Measurements from ENCODE around the gene SLC46A1. TPM values are rescaled to one million over a fixed set of nuclear protein-coding genes. Genes with fewer than 3 reads are reported as not detected.

SLC46A1 gene
- polyA plus RNA-seq, 1 donor (not counting 4 experiments of a cell fraction or from before 2014, with no cell fraction given) = 1.9 TPM

GRCh38 chr17:28399808-28400207 lies 6.2 kb downstream of the SLC46A1 start:
- Histone ChIP-seq H3K36me3 (ENCODE audit: control insufficient read depth in 2 of 2, extremely low read depth in 1 of 2, insufficient read depth in 2 of 2, low read length in 2 of 2) (no peaks in the 10 kb centered on the region), H3K9me1 (ENCODE audit: control insufficient read depth, extremely low read depth, insufficient read depth, low read length) (no peaks in the 10 kb centered on the region), H4K20me1 (ENCODE audit: control insufficient read depth, extremely low read depth, insufficient read depth, low read length) (no peaks in the 10 kb centered on the region), H3K4me3 (ENCODE audit: control insufficient read depth in 2 of 3, extremely low read depth in 1 of 3, insufficient read depth in 2 of 3, low read depth in 1 of 3, low read length in 3 of 3) (no peak overlapping the region), H3K27ac (ENCODE audit: control insufficient read depth, insufficient read depth, low read length) (no peak overlapping the region), H3K4me2 (ENCODE audit: control insufficient read depth, extremely low read depth, insufficient read depth, low read depth, low read length) (no peak overlapping the region), H3K4me1 (ENCODE audit: control insufficient read depth, extremely low read depth, insufficient read depth, low read length) (peaks cover 14% of the 10 kb centered on the region), H3K9me3 (ENCODE audit: control insufficient read depth, low read depth, low read length) (no peaks in the 10 kb centered on the region), H3K9ac (ENCODE audit: control insufficient read depth, extremely low read depth, insufficient read depth, low read length) (no peak overlapping the region), H3K79me2 (ENCODE audit: control insufficient read depth, insufficient read depth, low read length) (no peaks in the 10 kb centered on the region), H2AFZ (ENCODE audit: control insufficient read depth, low read length) (no peak overlapping the region), H3K27me3 (ENCODE audit: control insufficient read depth, extremely low read depth, insufficient read depth, low read length) (no peaks in the 10 kb centered on the region)
- TF ChIP-seq EZH2 (IDR thresholded peaks at IDR 0.05; ENCODE audit: low read length) (no peak), CTCF (optimal IDR thresholded peaks at IDR 0.05 in 1 of 3, IDR thresholded peaks at IDR 0.05 in 1 of 3, conservative IDR thresholded peaks at IDR 0.05 in 1 of 3; ENCODE audit: extremely low read depth in 1 of 3, insufficient read depth in 2 of 3, low read length in 3 of 3) (no peak)
- dilution Hi-C loops (cut with MboI; ENCODE audit: extremely low pct_ligation_motif_present, low sequenced_read_pairs) = no loop called here
- FAIRE-seq (no peak), DNase-seq (ENCODE audit: low read depth, low spot score) (no peak)

GRCh38 chr17:28398280-28398981 lies 7.6 kb downstream of the SLC46A1 start:
- Histone ChIP-seq H3K27ac (ENCODE audit: control insufficient read depth, insufficient read depth, low read length) (no peak overlapping the region), H3K9me3 (ENCODE audit: control insufficient read depth, low read depth, low read length) (no peaks in the 10 kb centered on the region), H4K20me1 (ENCODE audit: control insufficient read depth, extremely low read depth, insufficient read depth, low read length) (no peaks in the 10 kb centered on the region), H2AFZ (ENCODE audit: control insufficient read depth, low read length) (no peak overlapping the region), H3K36me3 (ENCODE audit: control insufficient read depth in 2 of 2, extremely low read depth in 1 of 2, insufficient read depth in 2 of 2, low read length in 2 of 2) (no peaks in the 10 kb centered on the region), H3K9ac (ENCODE audit: control insufficient read depth, extremely low read depth, insufficient read depth, low read length) (no peak overlapping the region), H3K4me2 (ENCODE audit: control insufficient read depth, extremely low read depth, insufficient read depth, low read depth, low read length) (no peak overlapping the region), H3K27me3 (ENCODE audit: control insufficient read depth, extremely low read depth, insufficient read depth, low read length) (no peaks in the 10 kb centered on the region), H3K79me2 (ENCODE audit: control insufficient read depth, insufficient read depth, low read length) (no peaks in the 10 kb centered on the region), H3K4me3 (ENCODE audit: control insufficient read depth in 2 of 3, extremely low read depth in 1 of 3, insufficient read depth in 2 of 3, low read depth in 1 of 3, low read length in 3 of 3) (no peak overlapping the region), H3K4me1 (ENCODE audit: control insufficient read depth, extremely low read depth, insufficient read depth, low read length) (peaks cover 19% of the 10 kb centered on the region), H3K9me1 (ENCODE audit: control insufficient read depth, extremely low read depth, insufficient read depth, low read length) (no peaks in the 10 kb centered on the region)
- TF ChIP-seq CTCF (optimal IDR thresholded peaks at IDR 0.05 in 1 of 3, IDR thresholded peaks at IDR 0.05 in 1 of 3, conservative IDR thresholded peaks at IDR 0.05 in 1 of 3; ENCODE audit: extremely low read depth in 1 of 3, insufficient read depth in 2 of 3, low read length in 3 of 3) (no peak), EZH2 (IDR thresholded peaks at IDR 0.05; ENCODE audit: low read length) (no peak)
- dilution Hi-C loops (cut with MboI; ENCODE audit: extremely low pct_ligation_motif_present, low sequenced_read_pairs) = no loop called here
- DNase-seq (ENCODE audit: low read depth, low spot score) = no peak
- FAIRE-seq = no peak
